KMS-11 (cell line): Measurements from ENCODE around the gene CREM.

Experiments
- H2AFZ ChIP-seq: fragments of 200-600 bp; sonication (generic); 2 replicates; pipeline ENCODE4 v1.6.1; 2016; ENCODE audit warnings: antibody characterized with exemption, mixed run types, low read depth
- H3K27ac ChIP-seq: fragments of 200-600 bp; sonication (generic); 2 replicates; pipeline ENCODE4 v1.6.1; 2016; ENCODE audit warnings: mild to moderate bottlenecking, mixed run types
- H3K27me3 ChIP-seq: fragments of 200-600 bp; sonication (generic); 2 replicates; pipeline ENCODE4 v1.6.1; 2017; ENCODE audit warnings: mild to moderate bottlenecking, low read depth, mixed run types, moderate library complexity; ENCODE audit not compliant: insufficient read depth
- H3K36me3 ChIP-seq: fragments of 200-600 bp; sonication (generic); 2 replicates; pipeline ENCODE4 v1.6.1; 2017; ENCODE audit warnings: mild to moderate bottlenecking, mixed run types; ENCODE audit not compliant: insufficient read depth
- H3K4me1 ChIP-seq: fragments of 200-600 bp; sonication (generic); 2 replicates; pipeline ENCODE4 v1.6.1; 2016; ENCODE audit warnings: mild to moderate bottlenecking, low read depth, mixed run types; ENCODE audit not compliant: poor library complexity, severe bottlenecking
- H3K4me2 ChIP-seq: fragments of 200-600 bp; sonication (generic); 2 replicates; pipeline ENCODE4 v1.7.0; 2016; ENCODE audit warnings: mild to moderate bottlenecking, mixed run types
- H3K4me3 ChIP-seq: fragments of 200-600 bp; sonication (generic); IDR thresholded peaks from 2 replicates; pipeline ENCODE4 v1.6.1; 2017; ENCODE audit warnings: low read depth, low read length, mixed read lengths; ENCODE audit not compliant: insufficient read depth
- H3K79me2 ChIP-seq: fragments of 200-600 bp; sonication (generic); 2 replicates; pipeline ENCODE4 v1.6.1; 2016; ENCODE audit warnings: low read depth, mixed run types; ENCODE audit not compliant: insufficient read depth
- H3K9ac ChIP-seq: fragments of 200-600 bp; sonication (generic); 2 replicates; pipeline ENCODE4 v1.6.1; 2016; ENCODE audit warnings: mild to moderate bottlenecking, mixed run types
- H4K20me1 ChIP-seq: fragments of 200-600 bp; sonication (generic); 2 replicates; pipeline ENCODE4 v1.6.1; 2016; ENCODE audit warnings: mild to moderate bottlenecking, mixed run types; ENCODE audit not compliant: insufficient read depth
- TF ChIP-seq, protein P1 (sequence below): fragments of 200-600 bp; sonication (generic); conservative IDR thresholded peaks from 2 replicates; pipeline ENCODE4 v1.6.1; 2017; ENCODE audit warnings: low read depth, mild to moderate bottlenecking, antibody characterized with exemption, low read length, moderate library complexity, mixed read lengths

CREM gene

DNA sequence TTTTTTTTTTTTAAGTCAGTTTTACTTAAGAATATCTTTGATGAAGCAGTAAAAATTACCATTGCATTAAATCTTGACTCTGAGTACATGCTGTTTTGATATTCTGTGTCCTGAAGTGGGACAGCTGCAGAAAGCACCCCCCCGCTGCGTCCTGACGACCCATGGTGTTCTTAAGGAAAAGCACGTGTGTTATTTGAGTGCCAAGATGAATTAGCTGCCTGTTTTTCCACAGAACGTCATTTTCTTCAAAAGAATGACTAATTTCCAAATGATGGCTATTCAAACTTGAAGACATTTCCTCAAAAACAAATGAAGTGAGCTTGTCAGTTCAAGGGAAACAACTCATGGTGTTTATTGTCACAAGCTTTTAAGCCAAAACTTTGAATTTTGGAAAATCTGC lies 45.9 kb downstream of the CREM start:
- no peaks in the 10 kb centered on the region for H3K79me2 ChIP-seq
- H3K4me3 ChIP-seq: no peak overlapping the region
- no peaks in the 10 kb centered on the region for H4K20me1 ChIP-seq
- TF ChIP-seq, protein P1, sequence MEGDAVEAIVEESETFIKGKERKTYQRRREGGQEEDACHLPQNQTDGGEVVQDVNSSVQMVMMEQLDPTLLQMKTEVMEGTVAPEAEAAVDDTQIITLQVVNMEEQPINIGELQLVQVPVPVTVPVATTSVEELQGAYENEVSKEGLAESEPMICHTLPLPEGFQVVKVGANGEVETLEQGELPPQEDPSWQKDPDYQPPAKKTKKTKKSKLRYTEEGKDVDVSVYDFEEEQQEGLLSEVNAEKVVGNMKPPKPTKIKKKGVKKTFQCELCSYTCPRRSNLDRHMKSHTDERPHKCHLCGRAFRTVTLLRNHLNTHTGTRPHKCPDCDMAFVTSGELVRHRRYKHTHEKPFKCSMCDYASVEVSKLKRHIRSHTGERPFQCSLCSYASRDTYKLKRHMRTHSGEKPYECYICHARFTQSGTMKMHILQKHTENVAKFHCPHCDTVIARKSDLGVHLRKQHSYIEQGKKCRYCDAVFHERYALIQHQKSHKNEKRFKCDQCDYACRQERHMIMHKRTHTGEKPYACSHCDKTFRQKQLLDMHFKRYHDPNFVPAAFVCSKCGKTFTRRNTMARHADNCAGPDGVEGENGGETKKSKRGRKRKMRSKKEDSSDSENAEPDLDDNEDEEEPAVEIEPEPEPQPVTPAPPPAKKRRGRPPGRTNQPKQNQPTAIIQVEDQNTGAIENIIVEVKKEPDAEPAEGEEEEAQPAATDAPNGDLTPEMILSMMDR: no peak
- H3K9ac ChIP-seq: no peak overlapping the region
- no peaks in the 10 kb centered on the region for H3K4me1 ChIP-seq
- no peak overlapping the region for H3K4me2 ChIP-seq
- no peak overlapping the region for H3K27ac ChIP-seq
- no peak overlapping the region for H2AFZ ChIP-seq
- no peaks in the 10 kb centered on the region for H3K36me3 ChIP-seq
- no peaks in the 10 kb centered on the region for H3K27me3 ChIP-seq

DNA sequence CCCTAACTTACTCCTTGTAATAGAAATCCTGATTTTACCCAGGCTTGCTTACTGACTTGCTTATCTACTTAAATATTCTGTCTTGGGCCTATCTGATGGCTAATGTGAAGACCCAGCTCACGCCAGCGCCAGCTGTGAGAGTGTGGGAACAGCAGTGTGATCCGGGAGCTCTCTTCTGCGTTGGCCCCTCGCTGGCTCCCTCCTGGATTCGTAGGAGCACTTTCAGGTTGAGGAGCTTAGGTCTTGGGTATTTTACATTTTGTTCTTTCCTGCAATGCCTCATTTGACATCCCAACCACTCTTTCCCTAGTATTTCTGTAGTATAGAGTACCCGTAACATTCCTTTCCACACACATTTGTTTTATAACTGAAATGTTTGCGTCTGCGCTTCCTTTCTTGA lies 51.7 kb downstream of the CREM start:
- Histone ChIP-seq H3K4me1 (no peaks in the 10 kb centered on the region), H3K79me2 (no peaks in the 10 kb centered on the region), H3K4me2 (no peak overlapping the region), H3K9ac (no peak overlapping the region), H4K20me1 (no peaks in the 10 kb centered on the region), H3K36me3 (no peaks in the 10 kb centered on the region), H3K27ac (no peak overlapping the region), H2AFZ (no peak overlapping the region), H3K27me3 (no peaks in the 10 kb centered on the region), H3K4me3 (no peak overlapping the region)
- TF ChIP-seq, protein P1: no peak

DNA sequence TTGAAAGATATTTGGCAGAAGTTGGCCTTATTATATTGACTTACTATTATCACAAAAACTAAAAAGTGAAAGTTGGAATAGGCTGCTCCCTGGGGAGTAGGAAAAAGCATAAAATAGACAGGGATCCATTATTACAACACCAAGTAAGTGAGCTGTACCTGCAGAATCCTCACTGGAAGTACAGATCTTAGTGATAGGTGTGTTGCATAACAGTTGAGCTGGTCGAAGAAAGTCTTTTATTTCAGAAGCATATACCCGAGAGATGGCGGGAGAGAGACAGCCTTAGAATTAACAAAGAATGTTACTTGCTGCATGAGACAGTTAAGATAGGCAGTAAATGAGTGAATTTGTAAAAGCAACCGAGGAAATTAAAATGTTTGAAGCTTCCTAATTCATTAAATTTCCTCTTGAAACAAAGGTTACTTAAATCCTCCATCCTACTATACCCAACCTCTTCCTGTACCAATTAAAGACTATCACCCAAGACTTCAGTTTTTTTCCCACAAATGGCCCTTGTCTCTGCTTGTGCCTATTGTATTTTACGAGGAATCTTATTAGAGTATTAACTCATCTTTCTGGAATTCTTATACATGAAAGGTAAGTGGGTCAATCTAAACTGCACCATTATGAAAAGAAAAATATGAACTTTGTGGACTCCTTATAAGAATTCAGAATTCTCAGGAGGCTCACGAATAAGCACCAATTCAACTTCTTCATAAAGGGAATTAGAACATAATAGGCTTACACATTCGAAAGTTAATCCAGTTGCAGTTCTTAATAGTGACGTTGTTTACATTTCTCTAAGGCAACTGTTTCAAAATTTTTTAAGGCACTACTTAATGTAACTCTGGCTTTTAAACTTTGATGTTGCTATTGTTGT lies 56.2 kb downstream of the CREM start:
- H3K27ac ChIP-seq: no peak overlapping the region
- TF ChIP-seq, protein P1: no peak

DNA sequence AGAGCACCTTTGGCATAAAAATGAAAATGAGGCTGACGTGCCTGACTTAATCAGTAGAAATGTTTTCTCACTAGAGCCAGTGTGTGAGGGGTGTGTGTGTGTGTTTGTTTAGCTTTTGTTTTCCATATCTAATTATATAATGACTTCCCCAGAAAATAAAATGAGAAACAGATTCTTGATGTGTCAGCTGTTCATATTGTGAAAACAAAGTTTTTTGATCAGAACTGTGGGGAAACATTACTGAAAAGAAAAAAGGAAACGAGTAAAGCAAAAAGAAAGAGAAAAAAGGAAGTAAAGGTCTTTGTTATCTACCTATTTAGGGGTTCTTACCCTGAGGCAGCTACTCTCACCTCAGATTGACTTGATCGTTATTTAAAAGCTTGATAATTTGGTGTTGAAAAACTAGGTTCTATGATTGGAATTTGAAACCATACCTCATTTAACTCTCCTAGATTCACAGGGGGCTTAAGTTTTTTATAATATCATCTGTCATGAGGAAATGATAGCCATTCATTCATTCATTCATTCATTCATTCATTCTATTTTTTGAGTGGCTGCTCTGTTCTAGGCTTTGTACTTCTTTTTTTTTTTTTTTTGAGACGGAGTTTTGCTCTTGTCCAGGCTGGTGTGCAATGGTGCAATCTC lies 58.0 kb downstream of the CREM start:
- Histone ChIP-seq H3K4me2 (no peak overlapping the region), H3K4me1 (peaks cover 5% of the 10 kb centered on the region), H3K79me2 (no peaks in the 10 kb centered on the region), H3K4me3 (no peak overlapping the region), H3K9ac (no peak overlapping the region), H3K27ac (no peak overlapping the region), H2AFZ (no peak overlapping the region), H3K36me3 (no peaks in the 10 kb centered on the region), H3K27me3 (no peaks in the 10 kb centered on the region), H4K20me1 (no peaks in the 10 kb centered on the region)
- TF ChIP-seq, protein P1: no peak

More for the DNA sequence above, 56.2 kb downstream of the CREM start:
- H3K4me1 ChIP-seq: peaks cover 5% of the 10 kb centered on the region
- H3K9ac ChIP-seq: no peak overlapping the region
- no peaks in the 10 kb centered on the region for H3K27me3 ChIP-seq
- H3K36me3 ChIP-seq: no peaks in the 10 kb centered on the region
- no peak overlapping the region for H3K4me3 ChIP-seq
- H3K79me2 ChIP-seq: no peaks in the 10 kb centered on the region
- no peaks in the 10 kb centered on the region for H4K20me1 ChIP-seq
- H2AFZ ChIP-seq: no peak overlapping the region
- no peak overlapping the region for H3K4me2 ChIP-seq
